Activated CD8-positive, alpha-beta memory T cell treated with anti-CD3 and anti-CD28 coated beads, Interleukin-2, amount 50 U/mL, for 24 hours (primary cell): ENCODE measurements around the gene ZFR2.
"Not testable (repeated sequence)": the region's sequence is repeated elsewhere in the genome, so short reads cannot be mapped to it uniquely, and the experiment has no call there.

Experiments used
- DNase-seq: peaks from one replicate; pipeline ENCODE4 v3.0.0-alpha.2; 2020; ENCODE audit errors: extremely low read depth

ZFR2 gene

DNA sequence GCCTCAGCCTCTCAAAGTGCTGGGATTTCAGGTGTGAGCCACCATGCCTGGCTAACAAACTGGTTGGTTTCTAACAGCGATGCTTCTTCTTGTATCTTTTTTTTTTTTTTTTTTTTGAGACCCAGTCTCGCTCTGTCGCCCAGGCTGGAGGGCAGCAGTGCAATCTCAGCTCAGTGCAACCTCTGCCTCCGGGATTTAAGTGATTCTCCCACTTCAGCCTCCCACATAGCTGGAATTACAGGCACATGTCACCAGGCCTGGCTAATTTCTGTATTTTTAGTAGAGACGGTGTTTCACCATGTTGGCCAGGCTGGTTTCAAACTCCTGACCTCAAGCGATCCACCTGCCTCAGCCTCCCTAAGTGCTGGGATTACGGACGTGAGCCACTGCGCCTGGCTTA, 52.7 kb downstream of the ZFR2 start:
- DNase-seq = not testable (repeated sequence)

- no peak for DNase-seq
Observed at GRCh38 chr19:3814648-3815047, 54.2 kb downstream of the ZFR2 start.

DNA sequence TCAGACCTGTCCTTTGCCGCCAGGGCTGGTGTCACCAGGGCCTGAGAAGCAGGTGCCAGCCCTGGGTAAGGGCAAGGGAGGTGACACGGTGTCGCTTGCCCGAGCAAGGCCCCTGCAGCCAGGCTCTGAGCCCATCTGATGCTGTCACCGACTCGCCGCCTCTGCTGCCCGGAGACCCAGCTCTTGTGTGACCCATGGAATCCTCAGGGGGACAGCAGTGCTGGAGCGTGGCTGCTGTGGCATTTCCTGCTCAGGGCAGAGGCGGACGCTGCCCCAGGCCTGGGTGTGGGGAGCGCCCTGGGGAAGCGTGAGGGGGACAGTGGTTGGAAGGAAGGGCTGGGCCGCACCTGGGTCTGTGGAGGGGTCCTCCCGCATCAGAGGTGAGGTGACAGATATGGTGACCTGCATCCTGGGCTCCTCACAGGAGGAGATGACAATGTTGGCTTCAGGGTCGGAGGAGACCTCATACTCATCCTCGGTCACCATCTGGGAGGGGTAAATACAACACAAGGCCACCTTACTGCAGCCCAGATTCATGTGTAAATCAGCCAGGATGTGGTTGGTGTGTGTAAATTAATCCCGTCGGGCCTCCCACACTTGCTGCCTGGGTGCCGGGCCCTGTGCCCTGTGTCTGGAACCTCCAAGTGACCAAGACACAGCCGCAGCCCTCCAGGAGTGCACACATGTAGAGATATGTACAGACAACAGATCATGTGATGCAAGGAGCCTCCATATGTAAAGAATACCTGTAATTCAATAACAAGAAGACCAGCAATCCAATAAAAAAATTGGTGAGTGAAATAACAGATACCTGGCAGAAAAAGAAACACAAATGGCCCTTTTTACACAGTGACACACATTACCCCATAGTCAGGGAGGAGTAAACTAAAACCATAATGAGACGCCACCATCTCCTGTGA, 55.1 kb downstream of the ZFR2 start:
- DNase-seq = no peak

GRCh38 chr19:3810708-3811355, 58.0 kb downstream of the ZFR2 start:
- no peak for DNase-seq

- DNase-seq = no peak
Observed at GRCh38 chr19:3809881-3810707, 58.7 kb downstream of the ZFR2 start.

- no peak for DNase-seq
Observed at GRCh38 chr19:3808420-3809143, 60.3 kb downstream of the ZFR2 start.

GRCh38 chr19:3807574-3808354, 61.1 kb downstream of the ZFR2 start:
- no peak for DNase-seq

DNA sequence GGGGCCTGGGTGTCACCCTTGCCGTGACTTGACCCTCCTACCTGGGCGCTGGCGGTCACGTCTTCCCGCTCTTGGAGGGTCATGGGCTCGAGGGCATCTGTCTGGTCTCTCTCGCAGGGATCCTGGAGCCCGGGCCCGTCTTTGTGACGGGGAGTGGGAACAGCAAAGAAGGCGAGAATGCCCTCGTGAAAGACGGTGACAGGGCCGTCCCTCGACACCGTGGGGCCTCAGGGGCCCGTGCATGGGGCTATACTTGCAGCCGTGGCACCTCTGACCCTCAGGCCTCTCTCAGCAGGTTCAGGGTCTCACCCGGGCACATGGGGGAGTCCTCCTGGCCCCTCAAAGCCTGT, 61.7 kb downstream of the ZFR2 start:
- DNase-seq = no peak

- no peak for DNase-seq
Observed at GRCh38 chr19:3805859-3806258, 63.0 kb downstream of the ZFR2 start.

GRCh38 chr19:3804429-3804828, 64.4 kb downstream of the ZFR2 start:
- DNase-seq = no peak

- no peak for DNase-seq
Observed at GRCh38 chr19:3803986-3804385, 64.9 kb downstream of the ZFR2 start.

GRCh38 chr19:3803114-3803888, 65.5 kb downstream of the ZFR2 start:
- DNase-seq = no peak

GRCh38 chr19:3801412-3802096, 67.3 kb downstream of the ZFR2 start:
- DNase-seq = no peak

DNA sequence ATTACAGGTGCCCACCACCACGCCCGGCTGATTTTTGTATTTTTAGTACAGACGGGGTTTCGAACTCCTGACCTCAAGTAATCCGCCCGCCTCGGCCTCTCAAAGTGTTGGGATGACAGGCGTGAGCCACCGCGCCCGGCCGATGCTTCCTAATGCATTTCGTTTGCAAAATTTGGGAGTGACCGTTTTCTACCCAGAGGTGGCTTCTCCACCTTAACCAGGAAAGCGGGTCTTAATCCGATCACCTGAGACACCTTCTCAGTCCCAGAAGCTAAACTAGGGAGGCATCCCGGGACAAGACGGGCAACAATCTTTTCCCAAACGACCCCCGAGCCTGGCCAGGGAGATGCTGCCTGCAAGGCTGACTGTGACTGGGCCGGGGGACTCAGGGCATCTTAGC, 67.8 kb downstream of the ZFR2 start:
- no peak for DNase-seq

DNA sequence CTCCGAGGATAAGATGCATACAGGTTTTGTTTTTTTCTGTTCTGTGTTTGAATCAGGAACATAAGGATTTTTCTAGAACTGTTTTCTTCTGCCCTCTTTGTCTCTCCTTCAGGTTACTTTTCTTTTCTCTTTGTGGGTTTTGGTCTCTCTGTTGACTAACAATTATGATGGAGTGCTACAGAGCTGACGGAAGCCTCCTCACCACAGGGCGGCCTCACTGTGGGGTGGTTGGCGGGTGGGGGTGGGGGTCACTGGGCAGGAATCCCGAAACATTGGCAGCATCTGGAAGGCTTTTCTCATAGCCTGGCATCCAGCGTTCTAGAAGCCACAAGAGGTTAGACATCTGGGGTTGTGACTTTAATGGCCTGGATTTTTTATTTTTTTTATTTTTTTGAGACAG, 70.7 kb downstream of the ZFR2 start:
- no peak for DNase-seq

DNA sequence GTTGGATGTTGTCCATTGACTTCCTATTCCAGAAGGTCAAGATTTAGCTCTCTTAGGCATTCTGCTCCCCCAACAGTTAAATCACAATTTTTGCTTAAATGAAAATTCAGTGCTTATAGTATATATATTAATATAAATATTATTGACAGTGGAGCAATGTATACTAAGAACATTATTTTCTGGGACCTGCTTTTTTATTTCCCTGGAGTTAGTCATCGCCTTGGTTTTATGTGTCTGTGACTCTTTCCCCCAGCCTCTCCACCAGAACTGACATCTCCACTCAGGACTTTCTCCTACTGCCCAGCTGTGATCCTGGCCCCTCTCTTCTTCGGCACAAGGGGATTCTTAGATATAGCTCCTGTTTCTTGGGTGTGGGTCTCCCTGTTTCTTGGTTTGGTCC, 72.5 kb downstream of the ZFR2 start:
- DNase-seq = no peak

- no peak for DNase-seq
Observed at GRCh38 chr19:3793799-3794198, 75.0 kb downstream of the ZFR2 start.

DNA sequence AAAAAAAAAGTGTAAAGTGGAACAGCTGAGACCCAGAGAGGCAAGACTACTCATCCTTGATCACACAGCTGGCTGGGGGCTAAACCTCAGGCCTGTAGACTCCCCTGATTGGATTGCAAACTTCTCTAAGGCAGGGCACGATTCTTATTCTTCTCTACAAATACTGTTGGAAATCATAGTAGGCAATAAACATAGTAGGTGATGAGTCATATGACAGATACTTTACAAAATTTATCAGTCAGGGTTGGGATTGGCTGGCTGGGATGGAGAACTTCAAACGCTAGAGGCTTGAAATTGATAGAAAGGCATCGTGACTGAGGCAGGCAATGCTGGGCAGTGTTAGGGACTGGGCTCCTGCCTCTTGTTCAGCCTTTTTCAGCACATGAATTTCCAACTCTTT, 76.7 kb downstream of the ZFR2 start:
- no peak for DNase-seq

GRCh38 chr19:3790941-3791340, 77.9 kb downstream of the ZFR2 start:
- no peak for DNase-seq
